ENCODE data around the gene LINGO4. TPM values are rescaled to one million over a fixed set of nuclear protein-coding genes. Genes with fewer than 3 reads are reported as not detected.

LINGO4 gene
- total and polyA plus RNA-seq, 2 of the 13 experiments (the other 11 are each of a cell fraction or from before 2014, with no cell fraction given): 0.02 to 0.05 TPM

DNA sequence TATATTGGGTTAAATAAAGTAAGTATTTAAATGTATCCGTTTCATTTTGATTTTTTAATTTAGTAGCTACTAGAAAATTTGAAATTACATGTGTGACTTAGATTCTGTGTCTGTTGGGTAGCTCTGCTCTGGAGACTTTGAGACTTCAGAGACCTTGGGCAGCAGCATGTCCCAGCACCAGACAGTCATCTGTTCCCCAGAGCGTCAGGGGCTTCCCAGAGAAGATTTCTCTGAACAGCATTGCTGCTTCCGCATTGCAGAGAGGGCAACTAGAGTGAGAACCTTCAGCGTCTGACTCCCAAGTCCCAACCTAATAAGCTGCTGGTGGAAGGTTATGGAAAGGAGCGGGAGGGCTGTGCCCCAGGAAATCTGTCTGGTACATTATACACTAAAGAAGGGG is 6.6 kb downstream of the LINGO4 start (continued):
- TF ChIP-seq ZNF766 (CRISPR knock-in tag; IDR thresholded peaks at IDR 0.05; ENCODE audit: borderline replicate concordance) (no peak), SAFB2 (CRISPR knock-in tag; IDR thresholded peaks at IDR 0.05; ENCODE audit: borderline replicate concordance, low read depth) (no peak), ZNF724P (CRISPR knock-in tag; IDR thresholded peaks at IDR 0.05; ENCODE audit: borderline replicate concordance) (no peak)
- TF ChIP-seq, protein P1, sequence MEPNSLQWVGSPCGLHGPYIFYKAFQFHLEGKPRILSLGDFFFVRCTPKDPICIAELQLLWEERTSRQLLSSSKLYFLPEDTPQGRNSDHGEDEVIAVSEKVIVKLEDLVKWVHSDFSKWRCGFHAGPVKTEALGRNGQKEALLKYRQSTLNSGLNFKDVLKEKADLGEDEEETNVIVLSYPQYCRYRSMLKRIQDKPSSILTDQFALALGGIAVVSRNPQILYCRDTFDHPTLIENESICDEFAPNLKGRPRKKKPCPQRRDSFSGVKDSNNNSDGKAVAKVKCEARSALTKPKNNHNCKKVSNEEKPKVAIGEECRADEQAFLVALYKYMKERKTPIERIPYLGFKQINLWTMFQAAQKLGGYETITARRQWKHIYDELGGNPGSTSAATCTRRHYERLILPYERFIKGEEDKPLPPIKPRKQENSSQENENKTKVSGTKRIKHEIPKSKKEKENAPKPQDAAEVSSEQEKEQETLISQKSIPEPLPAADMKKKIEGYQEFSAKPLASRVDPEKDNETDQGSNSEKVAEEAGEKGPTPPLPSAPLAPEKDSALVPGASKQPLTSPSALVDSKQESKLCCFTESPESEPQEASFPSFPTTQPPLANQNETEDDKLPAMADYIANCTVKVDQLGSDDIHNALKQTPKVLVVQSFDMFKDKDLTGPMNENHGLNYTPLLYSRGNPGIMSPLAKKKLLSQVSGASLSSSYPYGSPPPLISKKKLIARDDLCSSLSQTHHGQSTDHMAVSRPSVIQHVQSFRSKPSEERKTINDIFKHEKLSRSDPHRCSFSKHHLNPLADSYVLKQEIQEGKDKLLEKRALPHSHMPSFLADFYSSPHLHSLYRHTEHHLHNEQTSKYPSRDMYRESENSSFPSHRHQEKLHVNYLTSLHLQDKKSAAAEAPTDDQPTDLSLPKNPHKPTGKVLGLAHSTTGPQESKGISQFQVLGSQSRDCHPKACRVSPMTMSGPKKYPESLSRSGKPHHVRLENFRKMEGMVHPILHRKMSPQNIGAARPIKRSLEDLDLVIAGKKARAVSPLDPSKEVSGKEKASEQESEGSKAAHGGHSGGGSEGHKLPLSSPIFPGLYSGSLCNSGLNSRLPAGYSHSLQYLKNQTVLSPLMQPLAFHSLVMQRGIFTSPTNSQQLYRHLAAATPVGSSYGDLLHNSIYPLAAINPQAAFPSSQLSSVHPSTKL (CRISPR knock-in tag; IDR thresholded peaks at IDR 0.05): no peak

DNA sequence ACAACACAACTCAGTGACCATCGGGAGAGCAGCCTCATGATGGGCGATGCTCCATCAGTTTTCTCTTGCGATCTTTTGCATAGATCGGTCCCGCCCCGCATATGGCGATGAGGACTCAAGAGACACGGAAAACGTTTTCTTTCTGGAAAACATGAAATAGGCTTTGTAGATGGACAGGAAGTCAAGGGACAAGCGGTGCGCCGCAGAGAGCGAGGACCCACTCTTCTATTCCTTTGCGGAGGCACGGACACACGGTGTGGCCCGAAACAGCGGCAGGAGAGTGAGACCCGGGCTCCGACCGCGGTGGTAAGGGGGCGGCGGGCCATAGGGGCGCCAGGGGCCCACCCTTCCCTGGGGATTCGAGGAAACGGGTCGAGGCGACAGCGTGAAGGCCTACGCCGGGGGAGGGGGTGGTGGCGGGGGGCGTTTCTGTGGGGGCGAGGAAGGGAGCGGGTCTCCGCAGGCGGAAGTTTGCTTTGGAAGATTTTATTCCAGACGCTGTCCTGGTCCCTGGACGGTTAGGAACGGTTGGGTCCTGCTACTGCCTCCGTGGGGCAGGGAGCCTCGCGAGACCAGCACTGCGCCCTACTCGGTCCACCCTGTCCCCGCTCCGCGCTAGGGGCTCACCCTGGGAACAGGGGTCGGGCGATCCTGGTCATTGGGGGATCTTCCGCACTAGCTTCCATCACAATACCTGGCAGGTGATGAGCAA is 14.1 kb downstream of the LINGO4 start:
- CTCF ChIA-PET (ENCODE audit: low intra/inter-chr PET ratio, low total read pairs): no interaction called here
- in situ Hi-C loops (cut with HindIII; ENCODE audit: extremely low pct_ligation_motif_present, low pct_unique_long_range_greater_than_20kb): no loop called here
- Histone ChIP-seq H3K27ac (ENCODE audit: extremely low read length, insufficient read depth, low read length) (peak overlapping the region; percentile 71), H3K4me1 (ENCODE audit: insufficient read depth, low read length) (peaks cover 24% of the 10 kb centered on the region), H3K4me2 (ENCODE audit: low read depth, low read length) (peak overlapping the region; percentile 77), H3K36me3 (replicated peaks in 1 of 2; ENCODE audit: control insufficient read depth in 1 of 2, insufficient read depth in 2 of 2, low read length in 2 of 2) (no peaks in the 10 kb centered on the region; a peak in 1 of 5 replicates), H3K9me3 (ENCODE audit: low read length) (no peaks in the 10 kb centered on the region), H3K27me3 (ENCODE audit: control insufficient read depth in 1 of 2, insufficient read depth in 2 of 2, low read length in 2 of 2) (no peaks in the 10 kb centered on the region), H2AFZ (ENCODE audit: low read length) (peak overlapping the region; percentile 75), H3K9ac (ENCODE audit: insufficient read depth, low read depth, low read length) (peak overlapping the region; percentile 81), H3K4me3 (replicated peaks in 1 of 3; ENCODE audit: insufficient read depth in 1 of 3, low read depth in 2 of 3, low read length in 3 of 3) (peak overlapping the region; percentile 68 to 86 (median 79)), H3K79me2 (ENCODE audit: insufficient read depth, low read length) (peaks cover 11% of the 10 kb centered on the region), H4K20me1 (ENCODE audit: insufficient read depth, low read length) (no peaks in the 10 kb centered on the region)
- 1% methylated on average over 18 of the region's 52 CpGs for WGBS (ENCODE audit: low lambda C conversion rate)
- POLR2A ChIA-PET: interaction anchor here (1.6 to 2.5 kb wide), 3 partner anchors 11 to 42 kb away, joined by 4 to 21 read pairs (median 5); partner anchors contain the start of gene MRPL9
- intact Hi-C loops (cut with micrococcal nuclease; ENCODE audit: unreplicated experiment): loop anchor here (5.0 kb wide), 1 partner anchor 41 kb away; the partner anchor contains the start of gene RORC
- DNase-seq (ENCODE audit: low spot score) (peak; percentile 11), ATAC-seq (peak; percentile 72), FAIRE-seq (no peak)
- BruUV-seq (replicated peaks): TSS peak; percentile 89
- TF ChIP-seq ZNF547 (CRISPR knock-in tag; IDR thresholded peaks at IDR 0.05): 0 out of 2 replicates have a peak, but pooled peaks have one; percentile 14
- no peak for TF ChIP-seq ZMAT3 (CRISPR knock-in tag; conservative IDR thresholded peaks at IDR 0.05)
- TF ChIP-seq ATF1 (CRISPR knock-in tag; IDR thresholded peaks at IDR 0.05): peak; percentile 23; the same call in 1 of the 2 replicates
- TF ChIP-seq, protein P2, sequence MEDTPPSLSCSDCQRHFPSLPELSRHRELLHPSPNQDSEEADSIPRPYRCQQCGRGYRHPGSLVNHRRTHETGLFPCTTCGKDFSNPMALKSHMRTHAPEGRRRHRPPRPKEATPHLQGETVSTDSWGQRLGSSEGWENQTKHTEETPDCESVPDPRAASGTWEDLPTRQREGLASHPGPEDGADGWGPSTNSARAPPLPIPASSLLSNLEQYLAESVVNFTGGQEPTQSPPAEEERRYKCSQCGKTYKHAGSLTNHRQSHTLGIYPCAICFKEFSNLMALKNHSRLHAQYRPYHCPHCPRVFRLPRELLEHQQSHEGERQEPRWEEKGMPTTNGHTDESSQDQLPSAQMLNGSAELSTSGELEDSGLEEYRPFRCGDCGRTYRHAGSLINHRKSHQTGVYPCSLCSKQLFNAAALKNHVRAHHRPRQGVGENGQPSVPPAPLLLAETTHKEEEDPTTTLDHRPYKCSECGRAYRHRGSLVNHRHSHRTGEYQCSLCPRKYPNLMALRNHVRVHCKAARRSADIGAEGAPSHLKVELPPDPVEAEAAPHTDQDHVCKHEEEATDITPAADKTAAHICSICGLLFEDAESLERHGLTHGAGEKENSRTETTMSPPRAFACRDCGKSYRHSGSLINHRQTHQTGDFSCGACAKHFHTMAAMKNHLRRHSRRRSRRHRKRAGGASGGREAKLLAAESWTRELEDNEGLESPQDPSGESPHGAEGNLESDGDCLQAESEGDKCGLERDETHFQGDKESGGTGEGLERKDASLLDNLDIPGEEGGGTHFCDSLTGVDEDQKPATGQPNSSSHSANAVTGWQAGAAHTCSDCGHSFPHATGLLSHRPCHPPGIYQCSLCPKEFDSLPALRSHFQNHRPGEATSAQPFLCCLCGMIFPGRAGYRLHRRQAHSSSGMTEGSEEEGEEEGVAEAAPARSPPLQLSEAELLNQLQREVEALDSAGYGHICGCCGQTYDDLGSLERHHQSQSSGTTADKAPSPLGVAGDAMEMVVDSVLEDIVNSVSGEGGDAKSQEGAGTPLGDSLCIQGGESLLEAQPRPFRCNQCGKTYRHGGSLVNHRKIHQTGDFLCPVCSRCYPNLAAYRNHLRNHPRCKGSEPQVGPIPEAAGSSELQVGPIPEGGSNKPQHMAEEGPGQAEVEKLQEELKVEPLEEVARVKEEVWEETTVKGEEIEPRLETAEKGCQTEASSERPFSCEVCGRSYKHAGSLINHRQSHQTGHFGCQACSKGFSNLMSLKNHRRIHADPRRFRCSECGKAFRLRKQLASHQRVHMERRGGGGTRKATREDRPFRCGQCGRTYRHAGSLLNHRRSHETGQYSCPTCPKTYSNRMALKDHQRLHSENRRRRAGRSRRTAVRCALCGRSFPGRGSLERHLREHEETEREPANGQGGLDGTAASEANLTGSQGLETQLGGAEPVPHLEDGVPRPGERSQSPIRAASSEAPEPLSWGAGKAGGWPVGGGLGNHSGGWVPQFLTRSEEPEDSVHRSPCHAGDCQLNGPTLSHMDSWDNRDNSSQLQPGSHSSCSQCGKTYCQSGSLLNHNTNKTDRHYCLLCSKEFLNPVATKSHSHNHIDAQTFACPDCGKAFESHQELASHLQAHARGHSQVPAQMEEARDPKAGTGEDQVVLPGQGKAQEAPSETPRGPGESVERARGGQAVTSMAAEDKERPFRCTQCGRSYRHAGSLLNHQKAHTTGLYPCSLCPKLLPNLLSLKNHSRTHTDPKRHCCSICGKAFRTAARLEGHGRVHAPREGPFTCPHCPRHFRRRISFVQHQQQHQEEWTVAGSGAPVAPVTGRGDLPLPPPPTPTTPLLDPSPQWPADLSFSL (CRISPR knock-in tag; IDR thresholded peaks at IDR 0.05): no peak
- TF ChIP-seq, protein P3, sequence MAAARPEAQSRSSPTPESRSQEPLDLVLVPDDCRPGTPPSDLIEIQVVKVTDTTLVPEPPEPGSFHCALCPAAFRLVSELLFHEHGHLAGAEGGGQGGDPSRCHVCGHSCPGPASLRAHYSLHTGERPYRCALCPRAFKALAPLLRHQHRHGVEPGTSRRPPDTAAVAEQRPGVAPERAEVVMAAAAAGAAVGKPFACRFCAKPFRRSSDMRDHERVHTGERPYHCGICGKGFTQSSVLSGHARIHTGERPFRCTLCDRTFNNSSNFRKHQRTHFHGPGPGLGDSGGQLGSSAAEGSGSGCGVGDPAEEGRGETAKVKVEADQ (CRISPR knock-in tag; IDR thresholded peaks at IDR 0.05; ENCODE audit: borderline replicate concordance): 0 out of 2 replicates have a peak, but pooled peaks have one; percentile 30

Data from HepG2 (cell line).